GM12891 (cell line): ENCODE data around the gene ITPRID1.

Experiments used
- POLR2A ChIP-seq: IDR thresholded peaks from 2 replicates; pipeline ENCODE4 v1.6.1; 2011; ENCODE audit warnings: low read depth, low read length, control low read depth
- POLR2AphosphoS5 ChIP-seq: IDR thresholded peaks from 2 replicates; pipeline ENCODE4 v1.6.1; 2011; ENCODE audit warnings: low read depth, low read length, control low read depth

DNA sequence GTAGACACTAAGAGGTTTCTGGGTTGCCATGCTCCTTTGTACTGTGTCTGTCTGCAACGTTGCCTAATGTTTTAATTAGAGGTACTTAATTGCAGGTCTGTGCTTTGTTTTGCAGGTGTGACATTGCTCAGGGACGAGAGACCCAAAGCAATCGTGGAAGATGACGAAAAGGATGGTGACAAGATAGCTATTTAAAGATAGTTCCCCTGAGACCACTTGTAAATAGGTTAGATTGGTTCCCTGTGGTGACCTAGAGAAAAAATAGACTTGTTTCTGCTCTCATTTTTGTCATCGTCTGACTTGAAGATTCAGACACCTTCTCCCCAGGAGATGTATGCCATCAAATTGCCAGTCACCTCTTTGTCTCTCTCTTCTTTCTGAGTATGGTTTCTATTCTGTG, 193.2 kb downstream of the ITPRID1 start:
- no peak for TF ChIP-seq POLR2A
- TF ChIP-seq POLR2AphosphoS5: no peak
